Ovary (tissue), 3 donors: ENCODE measurements around the gene SLC35A3.

Source experiments
- CTCF ChIP-seq, 3 donors: fragments of 450-650 bp in 2 of 3; fragments of 200-600 bp in 1 of 3; IDR thresholded peaks; one replicate each; pipeline versions ENCODE4 v1.5.1 to v1.8.0; 2016 to 2022; ENCODE audit warnings: antibody characterized with exemption in 3 of 3, mild to moderate bottlenecking in 1 of 3
- EP300 ChIP-seq: sonication (generic); formaldehyde crosslinking; IDR thresholded peaks from one replicate; pipeline ENCODE4 v1.6.1; 2017; ENCODE audit warnings: antibody characterized with exemption
- POLR2A ChIP-seq: fragments of 450-650 bp; IDR thresholded peaks from one replicate; pipeline ENCODE4 v1.6.1; 2017; ENCODE audit warnings: antibody characterized with exemption, mild to moderate bottlenecking, moderate library complexity
- donor health status: DM: no; HTN: no; CAD: no.

- no peak for TF ChIP-seq CTCF (IDR thresholded peaks at IDR 0.05)
- no peak for TF ChIP-seq POLR2A
- no peak for TF ChIP-seq EP300
These were observed 35.6 kb downstream of the SLC35A3 start for GRCh38 chr1:100005424-100005823.
